PC-9 (cell line): ENCODE data around the gene SLC1A7. TPM values are rescaled to one million over a fixed set of nuclear protein-coding genes. Genes with fewer than 3 reads are reported as not detected.

Experiments used
- BruUV-seq: library from RNA; stranded (reverse); fragments of 400-500 nt; replicated peaks from 2 replicates; lab custom pipeline; 2021; lab: Mats Ljungman, UMichigan
- CTCF ChIA-PET: fragments of 300-600 bp; sonication (Branson Sonifier 250); formaldehyde crosslinking; loops from one replicate; lab custom pipeline; 2022; ENCODE audit warnings: antibody characterized with exemption; lab: Charles Lee
- POLR2A ChIA-PET: fragments of 300-600 bp; sonication (Branson Sonifier 250); formaldehyde crosslinking; loops from one replicate; lab custom pipeline; 2022; ENCODE audit warnings: antibody characterized with exemption; ENCODE audit not compliant: unreplicated experiment; lab: Charles Lee
- DNase-seq, 2 experiments: peaks; one replicate each; pipeline versions ENCODE4 v3.0.0 to v3.0.0-alpha.2; 2015 to 2022; ENCODE audit warnings: mixed read lengths in 1 of 2
- H2AFZ ChIP-seq: fragments of 200-600 bp; sonication (generic); 2 replicates; pipeline ENCODE4 v1.8.1; 2017; ENCODE audit warnings: antibody characterized with exemption
- H3F3A ChIP-seq: fragments of 200-600 bp; sonication (generic); 2 replicates; pipeline ENCODE4 v1.8.1; 2017; ENCODE audit warnings: antibody characterized with exemption, mild to moderate bottlenecking, low read depth; ENCODE audit not compliant: insufficient read depth
- H3K27ac ChIP-seq: fragments of 200-600 bp; sonication (generic); 2 replicates; pipeline ENCODE4 v1.6.1; 2016; ENCODE audit warnings: mixed run types
- H3K27me3 ChIP-seq: fragments of 200-600 bp; sonication (generic); 2 replicates; pipeline ENCODE4 v1.6.1; 2016; ENCODE audit warnings: low read depth, mixed run types; ENCODE audit not compliant: insufficient read depth
- H3K36me3 ChIP-seq: fragments of 200-600 bp; sonication (generic); 2 replicates; pipeline ENCODE4 v1.6.1; 2016; ENCODE audit warnings: low read depth, mixed run types
- H3K4me1 ChIP-seq: fragments of 200-600 bp; sonication (generic); replicated peaks from 2 replicates; pipeline ENCODE4 v1.6.1; 2016; ENCODE audit warnings: mixed run types; ENCODE audit not compliant: insufficient read depth
- H3K4me2 ChIP-seq: fragments of 200-600 bp; sonication (generic); 2 replicates; pipeline ENCODE4 v1.6.1; 2017; ENCODE audit warnings: mixed run types
- H3K4me3 ChIP-seq: fragments of 200-600 bp; sonication (generic); 2 replicates; pipeline ENCODE4 v1.6.1; 2016; ENCODE audit warnings: mixed run types
- H3K79me2 ChIP-seq: fragments of 200-600 bp; sonication (generic); 2 replicates; pipeline ENCODE4 v1.6.1; 2017; ENCODE audit warnings: low read depth, mixed run types
- H3K9me2 ChIP-seq: fragments of 200-600 bp; sonication (generic); 2 replicates; pipeline ENCODE4 v1.8.1; 2017; ENCODE audit warnings: mild to moderate bottlenecking; ENCODE audit not compliant: insufficient read depth
- H3K9me3 ChIP-seq: fragments of 200-600 bp; sonication (generic); 2 replicates; pipeline ENCODE4 v1.8.1; 2016; ENCODE audit warnings: low read depth; ENCODE audit not compliant: insufficient read depth
- H4K20me1 ChIP-seq: fragments of 200-600 bp; sonication (generic); 2 replicates; pipeline ENCODE4 v1.8.1; 2017; ENCODE audit not compliant: insufficient read depth
- EZH2 ChIP-seq: fragments of 200-600 bp; sonication (generic); IDR thresholded peaks from 2 replicates; pipeline ENCODE4 v1.8.0; 2017; ENCODE audit warnings: antibody characterized with exemption, low read depth
- intact Hi-C: fragments of 100-400 bp; cut with micrococcal nuclease; formaldehyde crosslinking; loops from one replicate; pipeline ENCODE4 v1.10.0; 2022; ENCODE audit not compliant: unreplicated experiment
- total RNA-seq: library from RNA; stranded (reverse); gene quantifications from 2 replicates; pipeline ENCODE4 v1.2.3, GENCODE V29; 2021
- TF ChIP-seq, protein P1 (sequence below): fragments of 200-600 bp; sonication (generic); conservative IDR thresholded peaks from 2 replicates; pipeline ENCODE4 v1.6.1; 2017; ENCODE audit warnings: mixed run types, antibody characterized with exemption, mild to moderate bottlenecking, moderate library complexity

The SLC1A7 gene
- total RNA-seq, 1 experiment from 2014 or later, result not detected

DNA sequence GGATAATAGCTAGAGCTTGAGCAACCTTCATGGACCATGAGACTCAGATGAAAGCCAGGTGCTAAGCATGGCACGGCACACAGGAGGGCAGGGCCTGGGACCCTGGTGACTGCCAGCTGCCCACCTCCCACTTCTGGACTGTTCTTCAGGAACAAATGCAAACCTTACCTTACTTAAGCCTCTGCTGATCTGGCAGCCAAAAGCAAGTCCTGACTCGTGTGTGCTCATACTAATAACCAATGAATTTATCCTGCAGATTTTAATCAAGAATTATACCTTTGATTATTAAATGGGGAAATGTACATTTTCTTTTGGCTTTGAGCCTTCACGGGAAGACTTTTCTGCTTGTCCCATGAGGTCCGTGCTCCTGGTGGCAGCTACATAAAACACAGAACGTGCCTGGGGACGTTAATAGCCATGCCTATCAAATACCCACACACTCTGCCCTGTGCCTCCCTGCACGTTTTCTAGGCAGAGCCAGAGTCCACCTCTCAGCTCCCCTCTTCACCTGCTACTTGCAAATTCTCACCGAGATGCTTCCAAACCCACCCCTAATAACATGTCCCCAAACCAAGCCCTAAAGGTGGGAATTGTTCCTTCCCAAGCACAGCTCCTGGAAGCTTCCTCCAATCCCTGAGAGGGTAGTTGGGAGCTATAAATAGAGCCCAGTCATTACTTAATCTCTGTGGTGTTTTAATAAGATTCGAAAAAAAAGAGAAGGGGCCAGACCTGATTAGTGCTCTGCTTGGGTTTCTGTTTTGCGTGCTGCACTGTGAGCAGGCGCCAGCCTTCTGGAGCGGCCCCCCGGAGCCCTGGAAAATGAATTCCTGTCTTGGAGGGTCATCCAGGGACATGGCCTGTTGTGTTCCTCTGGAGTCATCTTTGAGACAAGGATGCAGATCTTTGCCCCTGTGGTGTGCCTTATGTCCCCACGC, 33.5 kb downstream of the SLC1A7 start:
- intact Hi-C loops, result no loop called here
- POLR2A ChIA-PET, result no interaction called here

DNA sequence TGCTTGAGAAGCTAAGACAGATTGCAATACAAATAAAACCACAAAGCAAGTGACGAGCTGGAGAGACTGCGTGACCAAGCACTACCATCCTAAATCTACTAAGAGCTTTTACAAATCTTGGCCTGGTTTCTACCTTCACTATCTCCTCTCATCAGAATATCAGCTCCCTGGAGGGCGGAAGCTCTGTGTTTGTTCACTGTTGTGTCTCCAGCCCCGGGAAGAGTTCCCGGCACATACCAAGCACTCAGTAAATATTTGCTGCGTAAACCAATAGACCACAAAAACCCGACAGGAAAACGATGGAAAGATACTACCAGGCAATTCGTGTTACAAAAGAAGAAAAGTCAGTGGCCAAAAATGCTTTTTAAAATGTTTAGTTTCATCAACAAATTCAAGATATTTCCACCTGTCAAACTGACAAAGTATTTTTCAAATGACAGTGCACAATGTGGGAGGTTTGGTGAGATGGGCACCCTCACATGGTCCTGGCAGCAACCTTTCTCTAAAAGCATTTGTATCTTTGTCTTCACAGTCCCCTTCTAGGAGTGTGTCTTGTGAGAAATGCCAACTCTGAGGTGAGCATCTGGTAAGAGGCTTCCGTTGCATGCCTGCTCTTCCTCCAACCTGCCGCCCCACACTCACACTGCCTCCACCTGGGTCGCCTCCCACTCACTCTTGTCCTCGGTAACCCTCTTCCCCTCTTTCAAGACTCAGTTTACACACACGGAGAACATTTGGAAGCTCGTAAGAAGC, 34.7 kb downstream of the SLC1A7 start:
- Histone ChIP-seq H3K4me3 (no peak overlapping the region), H3K4me2 (peak overlapping the region; percentile 14), H3K36me3 (no peaks in the 10 kb centered on the region), H3K9me3 (no peaks in the 10 kb centered on the region), H3K27me3 (no peaks in the 10 kb centered on the region), H2AFZ (no peak overlapping the region), H3K9me2 (no peaks in the 10 kb centered on the region), H3K4me1 (peaks cover 45% of the 10 kb centered on the region), H4K20me1 (no peaks in the 10 kb centered on the region), H3K27ac (no peak overlapping the region), H3F3A (peaks cover 30% of the 10 kb centered on the region), H3K79me2 (no peaks in the 10 kb centered on the region)
- no TSS peak for BruUV-seq
- intact Hi-C loops, result loop anchor here (1.0 kb wide), 1 partner anchor 59 kb away; no protein-coding TSS in a partner anchor
- ChIA-PET POLR2A (interaction anchor here (0.7 kb wide), 1 partner anchor 38 kb away, joined by 7 read pairs; no protein-coding TSS in a partner anchor), CTCF (interaction anchor here (0.6 kb wide), 1 partner anchor 16 kb away, joined by 4 read pairs; no protein-coding TSS in a partner anchor)
- TF ChIP-seq, protein P1, sequence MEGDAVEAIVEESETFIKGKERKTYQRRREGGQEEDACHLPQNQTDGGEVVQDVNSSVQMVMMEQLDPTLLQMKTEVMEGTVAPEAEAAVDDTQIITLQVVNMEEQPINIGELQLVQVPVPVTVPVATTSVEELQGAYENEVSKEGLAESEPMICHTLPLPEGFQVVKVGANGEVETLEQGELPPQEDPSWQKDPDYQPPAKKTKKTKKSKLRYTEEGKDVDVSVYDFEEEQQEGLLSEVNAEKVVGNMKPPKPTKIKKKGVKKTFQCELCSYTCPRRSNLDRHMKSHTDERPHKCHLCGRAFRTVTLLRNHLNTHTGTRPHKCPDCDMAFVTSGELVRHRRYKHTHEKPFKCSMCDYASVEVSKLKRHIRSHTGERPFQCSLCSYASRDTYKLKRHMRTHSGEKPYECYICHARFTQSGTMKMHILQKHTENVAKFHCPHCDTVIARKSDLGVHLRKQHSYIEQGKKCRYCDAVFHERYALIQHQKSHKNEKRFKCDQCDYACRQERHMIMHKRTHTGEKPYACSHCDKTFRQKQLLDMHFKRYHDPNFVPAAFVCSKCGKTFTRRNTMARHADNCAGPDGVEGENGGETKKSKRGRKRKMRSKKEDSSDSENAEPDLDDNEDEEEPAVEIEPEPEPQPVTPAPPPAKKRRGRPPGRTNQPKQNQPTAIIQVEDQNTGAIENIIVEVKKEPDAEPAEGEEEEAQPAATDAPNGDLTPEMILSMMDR, result no peak
- no peak for TF ChIP-seq EZH2
- peak; percentile 54 to 91 for DNase-seq

More for the DNA sequence above, 33.5 kb downstream of the SLC1A7 start:
- H3K4me2 ChIP-seq, result no peak overlapping the region
- CTCF ChIA-PET, result no interaction called here
- no peaks in the 10 kb centered on the region for H4K20me1 ChIP-seq
- TF ChIP-seq EZH2, result no peak
- TF ChIP-seq, protein P1, result no peak
- H3K27me3 ChIP-seq, result no peaks in the 10 kb centered on the region
- H3K4me3 ChIP-seq, result no peak overlapping the region
- BruUV-seq, result no TSS peak
- no peaks in the 10 kb centered on the region for H3K36me3 ChIP-seq
- no peak for DNase-seq
- no peaks in the 10 kb centered on the region for H3K79me2 ChIP-seq
- no peaks in the 10 kb centered on the region for H3K9me2 ChIP-seq
- H3F3A ChIP-seq, result peaks cover 30% of the 10 kb centered on the region
- H3K27ac ChIP-seq, result no peak overlapping the region
- H3K9me3 ChIP-seq, result no peaks in the 10 kb centered on the region
- H2AFZ ChIP-seq, result no peak overlapping the region
- peaks cover 49% of the 10 kb centered on the region for H3K4me1 ChIP-seq

DNA sequence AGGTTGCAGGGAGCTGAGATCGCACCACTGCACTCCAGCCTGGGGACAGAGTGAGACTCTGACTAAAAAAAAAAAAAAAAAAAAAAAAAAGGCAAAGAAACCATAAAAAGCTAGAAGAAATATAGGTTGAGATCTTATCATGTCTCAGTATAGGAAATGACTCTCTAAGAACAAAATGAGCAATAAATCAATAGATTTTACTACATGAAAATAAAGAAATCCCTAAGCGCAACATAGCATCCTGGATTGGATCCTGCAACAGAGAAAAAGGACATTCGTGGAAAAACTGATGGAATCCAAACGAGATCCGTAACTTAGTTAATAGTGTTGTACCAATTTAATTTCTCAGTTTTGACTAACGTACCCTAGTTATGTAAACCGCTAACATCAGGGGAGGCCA, 35.3 kb downstream of the SLC1A7 start:
- no peak for TF ChIP-seq EZH2
- TF ChIP-seq, protein P1, result no peak
- BruUV-seq, result no TSS peak
- H3K4me1 ChIP-seq, result peaks cover 43% of the 10 kb centered on the region
- no peaks in the 10 kb centered on the region for H3K36me3 ChIP-seq
- H3F3A ChIP-seq, result peaks cover 30% of the 10 kb centered on the region
- H2AFZ ChIP-seq, result no peak overlapping the region
- no peak overlapping the region for H3K4me3 ChIP-seq
- peak overlapping the region; percentile 14 for H3K4me2 ChIP-seq
- ChIA-PET POLR2A (interaction anchor here (0.7 kb wide), 1 partner anchor 39 kb away, joined by 7 read pairs; no protein-coding TSS in a partner anchor), CTCF (interaction anchor here (0.6 kb wide), 1 partner anchor 16 kb away, joined by 4 read pairs; no protein-coding TSS in a partner anchor)
- no peak overlapping the region for H3K27ac ChIP-seq
- no peak for DNase-seq
- no peaks in the 10 kb centered on the region for H3K9me3 ChIP-seq
- no peaks in the 10 kb centered on the region for H3K9me2 ChIP-seq
- no peaks in the 10 kb centered on the region for H3K79me2 ChIP-seq
- no peaks in the 10 kb centered on the region for H3K27me3 ChIP-seq
- H4K20me1 ChIP-seq, result no peaks in the 10 kb centered on the region
- intact Hi-C loops, result loop anchor here (1.0 kb wide), 1 partner anchor 59 kb away; no protein-coding TSS in a partner anchor
